Activated T-helper 1 cell treated with Interleukin-2 at 50 U/mL for 16 hours (primary cell): ENCODE data around the gene IKZF5.

Experiments
- DNase-seq: peaks from one replicate; pipeline ENCODE4 v3.0.0-alpha.2; 2020; ENCODE audit warnings: low read depth

Gene IKZF5

GRCh38 chr10:122980209-122981065 is 28.2 kb downstream of the IKZF5 start, which contains the start of gene PSTK:
PSTK (plus strand) TSS chr10:122980401; CDS start chr10:122980480, 79 bp downstream.
- DNase-seq: peak; percentile 80

GRCh38 chr10:122974543-122975064 is 34.0 kb downstream of the IKZF5 start:
- DNase-seq: no peak

- no peak for DNase-seq
Measured at GRCh38 chr10:122974023-122974422, 34.6 kb downstream of the IKZF5 start.

- DNase-seq: no peak
Measured at GRCh38 chr10:122968698-122969097, 39.9 kb downstream of the IKZF5 start.

- no peak for DNase-seq
Measured at GRCh38 chr10:122966879-122967278, 41.7 kb downstream of the IKZF5 start.

- DNase-seq: no peak
Measured at GRCh38 chr10:122962405-122962804, 46.2 kb downstream of the IKZF5 start.

- no peak for DNase-seq
Measured at GRCh38 chr10:122957474-122957873, 51.1 kb downstream of the IKZF5 start.

GRCh38 chr10:122955892-122956291 is 52.7 kb downstream of the IKZF5 start:
- no peak for DNase-seq

GRCh38 chr10:122954731-122955050 is 53.9 kb downstream of the IKZF5 start:
- DNase-seq: no peak

GRCh38 chr10:122953902-122954730 is 54.5 kb downstream of the IKZF5 start, which contains the start of gene C10orf88:
C10orf88 (minus strand) TSS chr10:122954227; CDS start chr10:122954178, 49 bp downstream.
- DNase-seq: peak; percentile 98

- DNase-seq: no peak
Measured at GRCh38 chr10:122949296-122949695, 59.3 kb downstream of the IKZF5 start.
